Aorta (tissue), 5 donors: ENCODE results near the gene WNT7A. TPM values are rescaled to one million over a fixed set of nuclear protein-coding genes. Genes with fewer than 3 reads are reported as not detected.

ENCODE experiments used
- ATAC-seq: fragments of 200-7000 bp; cut with Tn5 transposase; one replicate; pipeline ENCODE4 v1.9.1; 2022; ENCODE audit warnings: moderate library complexity; ENCODE audit not compliant: low FRiP score
- DNase-seq, 2 donors: peaks; one replicate each; pipeline ENCODE4 v3.0.0-alpha.2; 2020
- H3K27ac ChIP-seq, 2 donors: one replicate each; pipeline ENCODE4 v1.5.1; 2013; ENCODE audit warnings: low read length in 2 of 2, mild to moderate bottlenecking in 2 of 2, moderate library complexity in 2 of 2, control low read depth in 1 of 2, inconsistent platforms in 1 of 2, low read depth in 1 of 2
- H3K27me3 ChIP-seq, 2 donors: one replicate each; pipeline ENCODE4 v1.6.1; 2013; ENCODE audit warnings: control low read depth in 1 of 2, low read length in 1 of 2, mild to moderate bottlenecking in 1 of 2, moderate library complexity in 1 of 2; ENCODE audit not compliant: insufficient read depth in 2 of 2, control insufficient read depth in 1 of 2
- H3K36me3 ChIP-seq, 2 donors: one replicate each; pipeline ENCODE4 v1.6.1; 2013; ENCODE audit warnings: control low read depth in 1 of 2, low read length in 1 of 2, mild to moderate bottlenecking in 1 of 2; ENCODE audit not compliant: insufficient read depth in 2 of 2, control insufficient read depth in 1 of 2
- H3K4me1 ChIP-seq, 2 donors: one replicate each; pipeline ENCODE4 v1.6.1; 2013; ENCODE audit warnings: low read length in 2 of 2, control low read depth in 1 of 2, mild to moderate bottlenecking in 1 of 2, moderate library complexity in 1 of 2; ENCODE audit not compliant: insufficient read depth in 2 of 2, control insufficient read depth in 1 of 2
- H3K4me3 ChIP-seq, 2 donors: one replicate each; pipeline ENCODE4 v1.5.1; 2013; ENCODE audit warnings: low read length in 2 of 2, control low read depth in 1 of 2, mild to moderate bottlenecking in 1 of 2
- H3K9me3 ChIP-seq: one replicate; pipeline ENCODE4 v1.6.1; 2013; ENCODE audit warnings: mild to moderate bottlenecking, low read length; ENCODE audit not compliant: control insufficient read depth
- WGBS, 2 donors: extraction: QIAGEN DNeasy Blood & Tissue Kit; methylation state at CpG; one replicate each; pipeline ENCODE4 v1.1.7; 2013; 5-methylcytosine and 5-hydroxymethylcytosine counted together
- intact Hi-C, 2 donors: fragments of 100-400 bp; cut with DNase I; formaldehyde crosslinking; loops; one replicate each; pipeline versions ENCODE4 v1.14.2 to v1.15.0; 2022
- polyA plus RNA-seq, 2 donors: library from polyadenylated mRNA; stranded (reverse); fragments of 200-250 nt; gene quantifications; one replicate each; pipeline ENCODE4 v1.2.3, GENCODE V29; 2013
- total RNA-seq, 2 donors: library from RNA; stranded (reverse); fragmentation: NEBNext Ultra II Directional; extraction: Animal tissue kit (Norgen Biotek cat#: 25700); gene quantifications; one replicate each; pipeline ENCODE4 v1.2.1, GENCODE V29; 2021
- donor health status: healthy with polysubstance abuse.
- donor health status: Bipolar disorder and iron deficiency.
- donor health status: DM: no; HTN: no; CAD: no.
- donor health status: DM: no; HTN: no; CAD: no.
- donor health status: DM: yes; HTN: yes; CAD: no.

Gene WNT7A
- total and polyA plus RNA-seq, 4 donors, result not detected

- Histone ChIP-seq H3K4me3 (no peak overlapping the region), H3K4me1 (no peaks in the 10 kb centered on the region), H3K27ac (no peak overlapping the region), H3K27me3 (no peaks in the 10 kb centered on the region), H3K9me3 (no peaks in the 10 kb centered on the region), H3K36me3 (no peaks in the 10 kb centered on the region)
- 78 to 88% methylated on average over 8 of the region's 8 CpGs for WGBS, 2 donors
- no peak for ATAC-seq
- intact Hi-C loops, result no loop called here
- peak in 1 of 2 donors; percentile 57 for DNase-seq
Observed at GRCh38 chr3:13831386-13831996, 48.4 kb downstream of the WNT7A start.

- WGBS, 2 donors, result 84 to 87% methylated on average over 11 of the region's 11 CpGs
- no peaks in the 10 kb centered on the region for H3K36me3 ChIP-seq
- intact Hi-C loops, result no loop called here
- H3K9me3 ChIP-seq, result no peaks in the 10 kb centered on the region
- no peak for ATAC-seq
- no peak overlapping the region for H3K27ac ChIP-seq
- H3K4me1 ChIP-seq, result no peaks in the 10 kb centered on the region
- H3K4me3 ChIP-seq, result no peak overlapping the region
- DNase-seq, result peak in 1 of 2 donors; percentile 58
- H3K27me3 ChIP-seq, result no peaks in the 10 kb centered on the region
Observed at GRCh38 chr3:13829311-13829710, 50.6 kb downstream of the WNT7A start.

- intact Hi-C loops, result no loop called here
- ATAC-seq (no peak), DNase-seq (peak in 1 of 2 donors; percentile 51)
- Histone ChIP-seq H3K4me1 (no peaks in the 10 kb centered on the region), H3K9me3 (no peaks in the 10 kb centered on the region), H3K36me3 (no peaks in the 10 kb centered on the region), H3K27me3 (no peaks in the 10 kb centered on the region), H3K4me3 (no peak overlapping the region), H3K27ac (no peak overlapping the region)
- WGBS, 2 donors, result 81 to 83% methylated on average over 9 of the region's 9 CpGs
Observed at GRCh38 chr3:13828501-13829265, 51.2 kb downstream of the WNT7A start.

GRCh38 chr3:13827699-13828098 is 52.2 kb downstream of the WNT7A start:
- no peaks in the 10 kb centered on the region for H3K4me1 ChIP-seq
- H3K27me3 ChIP-seq, result no peaks in the 10 kb centered on the region
- 76 to 81% methylated on average over 7 of the region's 7 CpGs for WGBS, 2 donors
- DNase-seq (peak in 1 of 2 donors; percentile 37), ATAC-seq (no peak)
- intact Hi-C loops, result no loop called here
- no peak overlapping the region for H3K27ac ChIP-seq
- no peaks in the 10 kb centered on the region for H3K36me3 ChIP-seq
- H3K4me3 ChIP-seq, result no peak overlapping the region
- no peaks in the 10 kb centered on the region for H3K9me3 ChIP-seq

- DNase-seq (peak in 1 of 2 donors; percentile 15), ATAC-seq (no peak)
- no peak overlapping the region for H3K27ac ChIP-seq
- no peak overlapping the region for H3K4me3 ChIP-seq
- no peaks in the 10 kb centered on the region for H3K27me3 ChIP-seq
- WGBS, 2 donors, result 49 to 56% methylated on average over 3 of the region's 3 CpGs
- intact Hi-C loops, result no loop called here
- no peaks in the 10 kb centered on the region for H3K4me1 ChIP-seq
- no peaks in the 10 kb centered on the region for H3K36me3 ChIP-seq
- H3K9me3 ChIP-seq, result no peaks in the 10 kb centered on the region
Observed at GRCh38 chr3:13827256-13827655, 52.6 kb downstream of the WNT7A start.

GRCh38 chr3:13826672-13827071 is 53.2 kb downstream of the WNT7A start:
- Histone ChIP-seq H3K27me3 (no peaks in the 10 kb centered on the region), H3K4me1 (no peaks in the 10 kb centered on the region), H3K36me3 (no peaks in the 10 kb centered on the region), H3K27ac (no peak overlapping the region), H3K4me3 (no peak overlapping the region), H3K9me3 (no peaks in the 10 kb centered on the region)
- ATAC-seq (no peak), DNase-seq (no peak)
- intact Hi-C loops, result no loop called here

GRCh38 chr3:13825821-13826220 is 54.0 kb downstream of the WNT7A start:
- H3K36me3 ChIP-seq, result no peaks in the 10 kb centered on the region
- H3K4me1 ChIP-seq, result no peaks in the 10 kb centered on the region
- 86 to 87% methylated on average over 10 of the region's 10 CpGs for WGBS, 2 donors
- no peaks in the 10 kb centered on the region for H3K27me3 ChIP-seq
- no peak overlapping the region for H3K27ac ChIP-seq
- ATAC-seq (no peak), DNase-seq (peak in 1 of 2 donors; percentile 51)
- H3K9me3 ChIP-seq, result peaks cover 2% of the 10 kb centered on the region
- no peak overlapping the region for H3K4me3 ChIP-seq
- intact Hi-C loops, result no loop called here

- 69 to 70% methylated on average over 3 of the region's 3 CpGs for WGBS, 2 donors
Observed at GRCh38 chr3:13825311-13825579, 54.6 kb downstream of the WNT7A start.

More at GRCh38 chr3:13825311-13825579, 54.6 kb downstream of the WNT7A start:
- Histone ChIP-seq H3K36me3 (no peaks in the 10 kb centered on the region), H3K9me3 (peaks cover 2% of the 10 kb centered on the region), H3K4me1 (no peaks in the 10 kb centered on the region), H3K27ac (no peak overlapping the region), H3K4me3 (no peak overlapping the region), H3K27me3 (no peaks in the 10 kb centered on the region)
- DNase-seq (no peak), ATAC-seq (no peak)
- intact Hi-C loops, result no loop called here
